SK-N-SH treated with all-trans-retinoic acid at 6 μM for 48 hours (cell line): ENCODE data around the gene LTBP2.
"Not testable (repeated sequence)": the region's sequence is repeated elsewhere in the genome, so short reads cannot be mapped to it uniquely, and the experiment has no call there.

Source experiments
- ISL1 ChIP-seq: fragments of 250-450 bp; sonication (Bioruptor Pico); IDR thresholded peaks from 2 replicates; pipeline ENCODE4 v2.1.2; 2022; ENCODE audit warnings: mild to moderate bottlenecking, moderate library complexity
- PPARA ChIP-seq: fragments of 250-450 bp; sonication (Bioruptor Pico); IDR thresholded peaks from 2 replicates; pipeline ENCODE4 v1.5.0; 2020; ENCODE audit warnings: mild to moderate bottlenecking, borderline replicate concordance
- TOX ChIP-seq: fragments of 250-450 bp; sonication (Bioruptor Pico); IDR thresholded peaks from 2 replicates; pipeline ENCODE4 v1.8.0; 2021; ENCODE audit warnings: mild to moderate bottlenecking, moderate library complexity, borderline replicate concordance
- ZFP3 ChIP-seq: fragments of 250-450 bp; sonication (Bioruptor Pico); IDR thresholded peaks from 2 replicates; pipeline ENCODE4 v1.5.0; 2020; ENCODE audit warnings: mild to moderate bottlenecking, moderate library complexity
- TF ChIP-seq, protein P1 (sequence below): fragments of 250-450 bp; sonication (Bioruptor Pico); IDR thresholded peaks from 2 replicates; pipeline ENCODE4 v1.5.0; 2020; ENCODE audit warnings: mild to moderate bottlenecking, moderate library complexity

DNA sequence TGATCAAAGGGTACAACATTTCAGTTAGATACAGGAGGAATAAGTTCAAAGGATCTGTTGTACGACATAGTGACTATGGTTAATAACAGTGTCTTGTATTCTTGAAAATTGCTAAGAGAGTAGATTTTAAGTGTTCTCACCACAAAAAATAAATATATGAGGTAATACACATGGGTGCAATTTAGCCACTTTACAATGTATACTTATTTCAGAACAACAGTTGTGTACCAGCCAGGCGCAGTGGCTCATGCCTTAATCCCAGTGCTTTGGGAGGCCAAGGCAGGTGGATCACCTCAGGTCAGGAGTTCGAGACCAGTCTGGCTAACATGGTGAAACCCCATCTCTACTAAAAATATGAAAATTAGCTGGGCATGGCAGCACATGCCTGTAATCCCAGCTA lies 75.7 kb downstream of the LTBP2 start:
- TF ChIP-seq, protein P1, sequence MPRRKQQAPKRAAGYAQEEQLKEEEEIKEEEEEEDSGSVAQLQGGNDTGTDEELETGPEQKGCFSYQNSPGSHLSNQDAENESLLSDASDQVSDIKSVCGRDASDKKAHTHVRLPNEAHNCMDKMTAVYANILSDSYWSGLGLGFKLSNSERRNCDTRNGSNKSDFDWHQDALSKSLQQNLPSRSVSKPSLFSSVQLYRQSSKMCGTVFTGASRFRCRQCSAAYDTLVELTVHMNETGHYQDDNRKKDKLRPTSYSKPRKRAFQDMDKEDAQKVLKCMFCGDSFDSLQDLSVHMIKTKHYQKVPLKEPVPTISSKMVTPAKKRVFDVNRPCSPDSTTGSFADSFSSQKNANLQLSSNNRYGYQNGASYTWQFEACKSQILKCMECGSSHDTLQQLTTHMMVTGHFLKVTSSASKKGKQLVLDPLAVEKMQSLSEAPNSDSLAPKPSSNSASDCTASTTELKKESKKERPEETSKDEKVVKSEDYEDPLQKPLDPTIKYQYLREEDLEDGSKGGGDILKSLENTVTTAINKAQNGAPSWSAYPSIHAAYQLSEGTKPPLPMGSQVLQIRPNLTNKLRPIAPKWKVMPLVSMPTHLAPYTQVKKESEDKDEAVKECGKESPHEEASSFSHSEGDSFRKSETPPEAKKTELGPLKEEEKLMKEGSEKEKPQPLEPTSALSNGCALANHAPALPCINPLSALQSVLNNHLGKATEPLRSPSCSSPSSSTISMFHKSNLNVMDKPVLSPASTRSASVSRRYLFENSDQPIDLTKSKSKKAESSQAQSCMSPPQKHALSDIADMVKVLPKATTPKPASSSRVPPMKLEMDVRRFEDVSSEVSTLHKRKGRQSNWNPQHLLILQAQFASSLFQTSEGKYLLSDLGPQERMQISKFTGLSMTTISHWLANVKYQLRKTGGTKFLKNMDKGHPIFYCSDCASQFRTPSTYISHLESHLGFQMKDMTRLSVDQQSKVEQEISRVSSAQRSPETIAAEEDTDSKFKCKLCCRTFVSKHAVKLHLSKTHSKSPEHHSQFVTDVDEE (CRISPR knock-in tag), result not testable (repeated sequence)
- not testable (repeated sequence) for TF ChIP-seq PPARA; TOX (CRISPR knock-in tag); ISL1 (CRISPR knock-in tag); ZFP3
